ENCODE data around the gene LIMA1. TPM values are rescaled to one million over a fixed set of nuclear protein-coding genes. Genes with fewer than 3 reads are reported as not detected.

LIMA1 gene
- total RNA-seq, 3 donors from 2014 or later (not counting 1 experiment from before 2014, with no cell fraction given): 12.0 to 16.2 (median 13.7) TPM

- H3K27me3 ChIP-seq (ENCODE audit: control insufficient read depth, insufficient read depth, low read length): no peaks in the 10 kb centered on the region
- no peaks in the 10 kb centered on the region for H3K36me3 ChIP-seq (ENCODE audit: control insufficient read depth, insufficient read depth, low read length)
- Mint-ChIP-seq H3K27me3 (ENCODE audit: low read depth in 2 of 2) (no peaks in the 10 kb centered on the region), H3K9me3 (no peaks in the 10 kb centered on the region), H3K4me3 (no peak overlapping the region), H3K36me3 (no peaks in the 10 kb centered on the region), H3K27ac (no peak overlapping the region), H3K4me1 (no peaks in the 10 kb centered on the region)
- 74% methylated on average over 6 of the region's 6 CpGs for WGBS (ENCODE audit: insufficient coverage)
- H3K27ac ChIP-seq (ENCODE audit: low read length): no peak overlapping the region
- H3K4me3 ChIP-seq (ENCODE audit: low read length): no peak overlapping the region
- no peaks in the 10 kb centered on the region for H3K4me1 ChIP-seq (ENCODE audit: control insufficient read depth, insufficient read depth, low read length)
- no peak for ATAC-seq
- intact Hi-C loops (cut with micrococcal nuclease): no loop called here
- DNase-seq: no peak
- H3K9me3 ChIP-seq (ENCODE audit: control insufficient read depth, insufficient read depth, low read length): no peaks in the 10 kb centered on the region
- TF ChIP-seq, protein P1, sequence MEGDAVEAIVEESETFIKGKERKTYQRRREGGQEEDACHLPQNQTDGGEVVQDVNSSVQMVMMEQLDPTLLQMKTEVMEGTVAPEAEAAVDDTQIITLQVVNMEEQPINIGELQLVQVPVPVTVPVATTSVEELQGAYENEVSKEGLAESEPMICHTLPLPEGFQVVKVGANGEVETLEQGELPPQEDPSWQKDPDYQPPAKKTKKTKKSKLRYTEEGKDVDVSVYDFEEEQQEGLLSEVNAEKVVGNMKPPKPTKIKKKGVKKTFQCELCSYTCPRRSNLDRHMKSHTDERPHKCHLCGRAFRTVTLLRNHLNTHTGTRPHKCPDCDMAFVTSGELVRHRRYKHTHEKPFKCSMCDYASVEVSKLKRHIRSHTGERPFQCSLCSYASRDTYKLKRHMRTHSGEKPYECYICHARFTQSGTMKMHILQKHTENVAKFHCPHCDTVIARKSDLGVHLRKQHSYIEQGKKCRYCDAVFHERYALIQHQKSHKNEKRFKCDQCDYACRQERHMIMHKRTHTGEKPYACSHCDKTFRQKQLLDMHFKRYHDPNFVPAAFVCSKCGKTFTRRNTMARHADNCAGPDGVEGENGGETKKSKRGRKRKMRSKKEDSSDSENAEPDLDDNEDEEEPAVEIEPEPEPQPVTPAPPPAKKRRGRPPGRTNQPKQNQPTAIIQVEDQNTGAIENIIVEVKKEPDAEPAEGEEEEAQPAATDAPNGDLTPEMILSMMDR (IDR thresholded peaks at IDR 0.05): no peak
Observed at GRCh38 chr12:50251619-50252252, 31.6 kb downstream of the LIMA1 start.

DNA sequence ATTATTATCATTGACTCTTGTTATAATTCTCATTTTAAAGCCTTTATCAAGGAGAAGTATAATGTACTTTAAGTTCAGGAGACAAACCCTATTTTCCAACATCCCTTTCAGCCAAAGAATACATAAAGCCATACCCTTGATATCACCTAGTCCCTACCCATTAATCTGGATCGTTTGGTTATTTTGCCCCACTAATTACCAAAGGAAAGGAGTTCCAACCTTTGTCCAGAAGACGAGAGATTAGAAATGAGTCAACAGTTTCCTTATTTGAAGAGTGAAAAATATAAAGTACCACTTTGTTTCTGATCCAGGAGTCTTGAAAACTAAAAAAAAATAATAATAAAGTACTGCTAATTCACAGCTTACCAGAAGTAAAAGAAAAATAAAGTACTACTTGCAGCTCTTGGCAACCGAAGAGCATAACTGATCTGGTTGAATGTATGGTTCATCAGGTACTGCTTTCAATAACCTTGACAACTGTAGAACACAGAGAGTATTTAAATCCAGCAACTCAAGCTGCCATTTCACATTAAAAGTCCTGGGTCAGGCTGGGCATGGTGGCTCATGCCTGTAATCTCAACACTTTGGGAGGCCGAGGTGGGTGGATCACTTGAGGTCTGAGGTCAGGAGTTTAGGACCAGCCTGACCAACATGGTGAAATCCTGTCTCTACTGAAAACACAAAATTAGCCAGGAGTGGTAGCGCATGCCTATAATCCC, 33.7 kb downstream of the LIMA1 start:
- WGBS (ENCODE audit: insufficient coverage): 92% methylated on average over 4 of the region's 5 CpGs
- Mint-ChIP-seq H3K27me3 (ENCODE audit: low read depth in 2 of 2) (no peaks in the 10 kb centered on the region), H3K4me1 (no peaks in the 10 kb centered on the region), H3K4me3 (no peak overlapping the region), H3K9me3 (no peaks in the 10 kb centered on the region), H3K27ac (no peak overlapping the region), H3K36me3 (no peaks in the 10 kb centered on the region)
- Histone ChIP-seq H3K36me3 (ENCODE audit: control insufficient read depth, insufficient read depth, low read length) (no peaks in the 10 kb centered on the region), H3K9me3 (ENCODE audit: control insufficient read depth, insufficient read depth, low read length) (no peaks in the 10 kb centered on the region), H3K4me3 (ENCODE audit: low read length) (no peak overlapping the region), H3K27me3 (ENCODE audit: control insufficient read depth, insufficient read depth, low read length) (no peaks in the 10 kb centered on the region), H3K4me1 (ENCODE audit: control insufficient read depth, insufficient read depth, low read length) (no peaks in the 10 kb centered on the region), H3K27ac (ENCODE audit: low read length) (no peak overlapping the region)
- intact Hi-C loops (cut with micrococcal nuclease): no loop called here
- TF ChIP-seq, protein P1 (IDR thresholded peaks at IDR 0.05): no peak
- ATAC-seq: no peak
- DNase-seq: no peak

- no peaks in the 10 kb centered on the region for H3K27me3 Mint-ChIP-seq (ENCODE audit: low read depth in 2 of 2)
- H3K4me3 Mint-ChIP-seq: no peak overlapping the region
- ATAC-seq: no peak
- H3K27ac ChIP-seq (ENCODE audit: low read length): no peak overlapping the region
- no peaks in the 10 kb centered on the region for H3K4me1 Mint-ChIP-seq
- no peaks in the 10 kb centered on the region for H3K9me3 Mint-ChIP-seq
- TF ChIP-seq, protein P1 (IDR thresholded peaks at IDR 0.05): no peak
- H3K27ac Mint-ChIP-seq: no peak overlapping the region
- no peaks in the 10 kb centered on the region for H3K27me3 ChIP-seq (ENCODE audit: control insufficient read depth, insufficient read depth, low read length)
- intact Hi-C loops (cut with micrococcal nuclease): no loop called here
- H3K4me1 ChIP-seq (ENCODE audit: control insufficient read depth, insufficient read depth, low read length): no peaks in the 10 kb centered on the region
- H3K36me3 Mint-ChIP-seq: no peaks in the 10 kb centered on the region
- no peaks in the 10 kb centered on the region for H3K9me3 ChIP-seq (ENCODE audit: control insufficient read depth, insufficient read depth, low read length)
- H3K36me3 ChIP-seq (ENCODE audit: control insufficient read depth, insufficient read depth, low read length): no peaks in the 10 kb centered on the region
- no CpG with 5 or more reads among the region's 2 CpGs for WGBS (ENCODE audit: insufficient coverage)
- no peak overlapping the region for H3K4me3 ChIP-seq (ENCODE audit: low read length)
- DNase-seq: no peak
Observed at GRCh38 chr12:50248883-50249282, 34.4 kb downstream of the LIMA1 start.

Data from natural killer cell (primary cell).